Left ventricle myocardium inferior (tissue), 1 donor: Measurements from ENCODE around the gene CDC45. TPM values are rescaled to one million over a fixed set of nuclear protein-coding genes. Genes with fewer than 3 reads are reported as not detected.
"Not testable (repeated sequence)": the region's sequence is repeated elsewhere in the genome, so short reads cannot be mapped to it uniquely, and the experiment has no call there.

ENCODE experiments used
- DNase-seq: peaks from one replicate; pipeline ENCODE4 v3.0.0-alpha.2; 2020
- H3K27ac ChIP-seq: fragments of 200-600 bp; replicated peaks from 2 replicates; pipeline ENCODE4 v1.8.0; 2021
- H3K27me3 ChIP-seq: fragments of 200-600 bp; 2 replicates; pipeline ENCODE4 v1.8.0; 2021; ENCODE audit warnings: low read depth
- H3K36me3 ChIP-seq: fragments of 200-600 bp; 2 replicates; pipeline ENCODE4 v1.8.0; 2021
- H3K4me1 ChIP-seq: fragments of 200-600 bp; 2 replicates; pipeline ENCODE4 v1.8.0; 2021
- H3K4me3 ChIP-seq: fragments of 200-600 bp; 2 replicates; pipeline ENCODE4 v1.8.0; 2021; ENCODE audit warnings: mild to moderate bottlenecking, moderate library complexity
- H3K9me3 ChIP-seq: fragments of 200-600 bp; replicated peaks from 2 replicates; pipeline ENCODE4 v1.8.0; 2021
- intact Hi-C: fragments of 100-400 bp; cut with micrococcal nuclease; formaldehyde crosslinking; loops from one replicate; pipeline ENCODE4 v1.11.0; 2022
- total RNA-seq: library from RNA; stranded (reverse); fragmentation: NEBNext Ultra II Directional; extraction: Animal tissue kit (Norgen Biotek cat#: 25700); gene quantifications from one replicate; pipeline ENCODE4 v1.2.1, GENCODE V29; 2021
- TF ChIP-seq, protein P1 (sequence below): fragments of 200-600 bp; IDR thresholded peaks from 2 replicates; pipeline ENCODE4 v1.8.0; 2021; ENCODE audit warnings: antibody characterized with exemption, mild to moderate bottlenecking, borderline replicate concordance
- donor health status: DM: no; HTN: yes; CAD: no; lungs with severe emphysema.

The CDC45 gene
- total RNA-seq, 1 donor from 2014 or later = 0.77 TPM

DNA sequence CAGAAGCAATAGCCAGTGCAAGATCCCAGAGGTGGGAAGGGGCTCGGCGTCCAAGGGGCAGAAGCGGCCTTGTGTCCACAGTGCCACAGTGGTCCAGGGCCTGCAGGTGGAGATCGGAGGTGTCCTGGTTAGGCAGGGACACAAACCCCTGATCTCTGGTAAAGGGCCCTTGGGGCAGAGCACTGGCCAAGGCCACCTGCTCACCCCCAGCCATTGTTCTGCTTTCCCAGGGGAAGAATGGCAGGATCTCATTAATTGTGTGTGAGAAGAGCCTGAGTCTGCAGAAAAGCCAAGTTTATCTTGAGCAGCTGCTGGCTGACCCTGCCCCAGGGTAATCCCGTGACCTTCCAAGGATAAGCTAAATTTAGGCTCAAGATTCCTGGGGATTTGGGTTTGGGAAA lies 47.6 kb downstream of the CDC45 start:
- peaks cover 58% of the 10 kb centered on the region for H3K4me1 ChIP-seq
- intact Hi-C loops = no loop called here
- peaks cover 35% of the 10 kb centered on the region for H3K27me3 ChIP-seq
- H3K9me3 ChIP-seq = no peaks in the 10 kb centered on the region
- TF ChIP-seq, protein P1, sequence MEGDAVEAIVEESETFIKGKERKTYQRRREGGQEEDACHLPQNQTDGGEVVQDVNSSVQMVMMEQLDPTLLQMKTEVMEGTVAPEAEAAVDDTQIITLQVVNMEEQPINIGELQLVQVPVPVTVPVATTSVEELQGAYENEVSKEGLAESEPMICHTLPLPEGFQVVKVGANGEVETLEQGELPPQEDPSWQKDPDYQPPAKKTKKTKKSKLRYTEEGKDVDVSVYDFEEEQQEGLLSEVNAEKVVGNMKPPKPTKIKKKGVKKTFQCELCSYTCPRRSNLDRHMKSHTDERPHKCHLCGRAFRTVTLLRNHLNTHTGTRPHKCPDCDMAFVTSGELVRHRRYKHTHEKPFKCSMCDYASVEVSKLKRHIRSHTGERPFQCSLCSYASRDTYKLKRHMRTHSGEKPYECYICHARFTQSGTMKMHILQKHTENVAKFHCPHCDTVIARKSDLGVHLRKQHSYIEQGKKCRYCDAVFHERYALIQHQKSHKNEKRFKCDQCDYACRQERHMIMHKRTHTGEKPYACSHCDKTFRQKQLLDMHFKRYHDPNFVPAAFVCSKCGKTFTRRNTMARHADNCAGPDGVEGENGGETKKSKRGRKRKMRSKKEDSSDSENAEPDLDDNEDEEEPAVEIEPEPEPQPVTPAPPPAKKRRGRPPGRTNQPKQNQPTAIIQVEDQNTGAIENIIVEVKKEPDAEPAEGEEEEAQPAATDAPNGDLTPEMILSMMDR = no peak
- no peak overlapping the region for H3K4me3 ChIP-seq
- no peaks in the 10 kb centered on the region for H3K36me3 ChIP-seq
- H3K27ac ChIP-seq = peak overlapping the region; percentile 95
- DNase-seq = no peak

DNA sequence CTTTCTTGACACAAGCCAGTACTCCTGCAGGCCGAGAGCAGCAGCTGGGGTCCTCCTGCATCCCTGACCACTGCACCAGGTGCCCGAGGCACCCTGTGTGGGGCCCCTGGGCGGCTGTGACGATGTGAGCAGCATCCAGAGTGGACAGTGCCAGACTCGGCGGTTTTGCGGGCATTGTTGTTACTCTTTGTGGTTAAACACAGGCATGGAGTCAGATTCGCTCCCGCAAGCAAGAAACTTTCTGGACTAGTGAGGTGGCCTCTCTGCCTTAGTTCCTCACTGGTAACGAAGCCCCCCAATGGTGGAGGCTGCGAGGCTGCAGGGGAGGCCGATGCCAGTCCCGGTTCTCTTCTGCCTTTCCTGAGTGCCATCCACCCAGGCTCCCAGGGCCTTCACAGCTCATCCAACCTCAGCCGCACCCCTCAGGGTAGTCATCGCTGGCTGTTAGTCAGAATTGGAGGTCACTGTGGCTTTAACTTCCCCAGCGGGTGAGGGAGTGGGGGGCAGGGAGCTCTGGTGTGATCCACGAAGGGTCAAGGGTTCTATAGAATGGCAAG lies 48.2 kb downstream of the CDC45 start:
- peak overlapping the region; percentile 95 for H3K27ac ChIP-seq
- peaks cover 30% of the 10 kb centered on the region for H3K27me3 ChIP-seq
- intact Hi-C loops = no loop called here
- peaks cover 51% of the 10 kb centered on the region for H3K4me1 ChIP-seq
- H3K9me3 ChIP-seq = no peaks in the 10 kb centered on the region
- H3K4me3 ChIP-seq = no peak overlapping the region
- DNase-seq = no peak
- TF ChIP-seq, protein P1 = no peak
- no peaks in the 10 kb centered on the region for H3K36me3 ChIP-seq

DNA sequence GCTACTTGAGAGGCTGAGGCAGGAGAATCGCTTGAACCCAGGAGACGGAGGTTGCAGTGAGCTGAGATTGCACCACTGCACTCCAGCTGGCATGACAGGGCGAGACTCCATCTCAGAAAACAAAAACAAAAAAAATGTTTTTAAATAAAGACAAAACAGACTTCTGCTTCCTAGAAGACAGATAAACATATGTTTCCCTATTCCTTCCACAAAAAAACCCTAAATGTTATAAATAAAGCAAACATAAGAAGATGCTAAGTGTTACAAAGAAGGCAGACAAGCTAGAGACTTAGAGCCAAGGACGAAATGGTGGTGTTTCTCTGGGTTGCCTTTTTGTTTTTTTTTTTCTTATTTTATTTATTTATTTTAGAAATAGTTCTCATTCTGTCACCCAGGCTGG lies 50.1 kb downstream of the CDC45 start:
- intact Hi-C loops = no loop called here
- DNase-seq = no peak
- Histone ChIP-seq H3K36me3 (no peaks in the 10 kb centered on the region), H3K4me3 (no peak overlapping the region), H3K27ac (no peak overlapping the region), H3K27me3 (peaks cover 11% of the 10 kb centered on the region), H3K4me1 (peaks cover 33% of the 10 kb centered on the region), H3K9me3 (no peaks in the 10 kb centered on the region)
- TF ChIP-seq, protein P1 = no peak

DNA sequence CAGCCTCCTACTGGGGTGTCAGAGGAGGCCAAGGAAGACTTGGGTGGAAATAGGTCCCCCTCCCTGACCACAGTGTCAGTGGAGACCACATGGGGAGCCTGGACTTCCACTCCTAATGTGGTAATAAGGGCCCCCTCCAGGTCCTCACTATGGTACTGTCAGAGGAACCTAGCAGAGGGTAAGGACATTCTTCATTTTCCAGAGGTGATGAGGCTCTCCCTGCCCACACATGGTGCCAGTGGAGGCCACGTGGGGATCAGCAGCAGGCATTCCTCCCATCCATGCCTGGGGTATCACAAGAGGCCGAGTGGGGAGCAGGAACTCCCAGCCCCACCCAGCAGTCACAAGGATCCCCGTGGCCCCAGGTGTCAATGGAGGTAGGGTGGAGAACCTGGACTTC lies 51.0 kb downstream of the CDC45 start:
- Histone ChIP-seq H3K27ac (no peak overlapping the region), H3K4me3 (no peak overlapping the region), H3K4me1 (peaks cover 25% of the 10 kb centered on the region), H3K27me3 (peaks cover 2% of the 10 kb centered on the region), H3K9me3 (no peaks in the 10 kb centered on the region), H3K36me3 (no peaks in the 10 kb centered on the region)
- intact Hi-C loops = no loop called here
- TF ChIP-seq, protein P1 = no peak
- no peak for DNase-seq

DNA sequence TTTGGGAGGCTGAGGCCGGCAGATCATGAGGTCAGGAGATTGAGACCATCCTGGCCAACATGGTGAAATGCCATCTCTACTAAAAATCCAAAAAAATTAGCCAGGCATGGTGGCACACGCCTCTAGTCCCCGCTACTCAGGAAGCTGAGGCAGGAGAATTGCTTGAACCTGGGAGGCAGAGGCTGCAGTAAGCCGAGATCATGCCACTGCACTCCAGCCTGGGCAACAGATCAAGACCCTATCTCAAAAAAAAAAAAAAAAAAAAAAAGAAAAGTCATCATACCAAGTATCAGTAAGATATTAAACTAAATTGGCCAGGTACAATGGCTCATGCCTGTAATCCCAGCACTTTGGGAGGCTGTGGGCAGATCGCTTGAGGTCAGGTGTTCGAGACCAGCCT lies 51.6 kb downstream of the CDC45 start:
- H3K4me3 ChIP-seq, H3K9me3 ChIP-seq, H3K36me3 ChIP-seq, H3K27me3 ChIP-seq, H3K27ac ChIP-seq, DNase-seq, intact Hi-C loops: not testable (repeated sequence)
- peaks cover 19% of the 10 kb centered on the region for H3K4me1 ChIP-seq

DNA sequence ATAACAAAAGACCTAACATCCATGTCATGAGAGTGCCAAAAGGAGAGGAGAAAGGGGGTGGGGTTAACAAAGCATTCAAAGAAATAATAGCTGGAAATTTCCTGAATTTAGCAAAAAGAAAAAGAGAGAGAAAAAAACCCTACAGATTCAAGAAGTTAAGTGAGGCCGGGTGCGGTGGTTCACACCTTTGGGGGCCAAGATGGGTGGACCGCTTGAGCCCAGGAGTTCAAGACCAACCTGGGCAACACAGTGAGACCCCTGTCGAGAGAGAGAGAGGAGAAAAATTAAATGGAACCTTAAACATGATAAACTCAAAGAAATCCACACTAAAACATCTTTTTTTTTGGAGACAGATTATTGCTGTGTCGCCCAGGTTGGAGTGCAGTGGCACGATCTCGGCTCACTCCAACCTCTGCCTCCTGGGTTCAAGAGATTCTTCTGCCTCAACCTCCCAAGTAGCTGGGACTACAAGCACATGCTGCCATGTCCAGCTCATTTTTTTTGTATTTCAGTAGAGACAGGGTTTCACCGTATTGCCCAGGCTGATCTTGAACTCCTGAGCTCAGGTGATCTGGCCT lies 53.4 kb downstream of the CDC45 start:
- peaks cover 6% of the 10 kb centered on the region for H3K27me3 ChIP-seq
- intact Hi-C loops = no loop called here

More for the DNA sequence above, 53.4 kb downstream of the CDC45 start:
- no peak overlapping the region for H3K4me3 ChIP-seq
- DNase-seq = no peak
- no peaks in the 10 kb centered on the region for H3K9me3 ChIP-seq
- peaks cover under 1% of the 10 kb centered on the region for H3K4me1 ChIP-seq
- TF ChIP-seq, protein P1 = no peak
- H3K36me3 ChIP-seq = no peaks in the 10 kb centered on the region
- no peak overlapping the region for H3K27ac ChIP-seq
